HG02840 (cell line): Measurements from ENCODE around the gene TTLL12.

Source experiments
- ATAC-seq: cut with Tn5 transposase; IDR thresholded peaks from one replicate; pipeline ENCODE4 v1.9.1; 2021; ENCODE audit warnings: mild to moderate bottlenecking, moderate library complexity, moderate number of reproducible peaks; ENCODE audit not compliant: unreplicated experiment, low FRiP score

TTLL12 gene

GRCh38 chr22:43216738-43217137, 29.8 kb upstream of the TTLL12 start:
- no peak for ATAC-seq

GRCh38 chr22:43213962-43214361, 27.0 kb upstream of the TTLL12 start:
- no peak for ATAC-seq

- ATAC-seq: no peak
Observed at GRCh38 chr22:43213051-43213450, 26.1 kb upstream of the TTLL12 start.

- ATAC-seq: no peak
Observed at GRCh38 chr22:43212434-43212952, 25.6 kb upstream of the TTLL12 start.

GRCh38 chr22:43211941-43212433, 25.1 kb upstream of the TTLL12 start:
- ATAC-seq: no peak

- ATAC-seq: no peak
Observed at GRCh38 chr22:43210631-43211515, 23.9 kb upstream of the TTLL12 start.

GRCh38 chr22:43209971-43210370, 23.0 kb upstream of the TTLL12 start:
- no peak for ATAC-seq

GRCh38 chr22:43209523-43209890, 22.6 kb upstream of the TTLL12 start:
- ATAC-seq: no peak

- no peak for ATAC-seq
Observed at GRCh38 chr22:43208703-43209522, 22.0 kb upstream of the TTLL12 start.

- no peak for ATAC-seq
Observed at GRCh38 chr22:43207849-43208702, 21.1 kb upstream of the TTLL12 start.

- ATAC-seq: no peak
Observed at GRCh38 chr22:43207386-43207785, 20.5 kb upstream of the TTLL12 start.

GRCh38 chr22:43206509-43207161, 19.7 kb upstream of the TTLL12 start:
- no peak for ATAC-seq

GRCh38 chr22:43205748-43206508, 19.0 kb upstream of the TTLL12 start:
- ATAC-seq: no peak

- no peak for ATAC-seq
Observed at GRCh38 chr22:43205261-43205691, 18.3 kb upstream of the TTLL12 start.

- ATAC-seq: no peak
Observed at GRCh38 chr22:43203471-43203981, 16.6 kb upstream of the TTLL12 start.

GRCh38 chr22:43202756-43203410, 15.9 kb upstream of the TTLL12 start:
- no peak for ATAC-seq

GRCh38 chr22:43202326-43202725, 15.4 kb upstream of the TTLL12 start:
- ATAC-seq: no peak

- no peak for ATAC-seq
Observed at GRCh38 chr22:43201486-43202219, 14.7 kb upstream of the TTLL12 start.
